HG03571 (cell line): Measurements from ENCODE around the gene PDIA4.
"Not testable (repeated sequence)": the region's sequence is repeated elsewhere in the genome, so short reads cannot be mapped to it uniquely, and the experiment has no call there.

Experiments used
- ATAC-seq: cut with Tn5 transposase; IDR thresholded peaks from one replicate; pipeline ENCODE4 v1.9.1; 2021; ENCODE audit not compliant: unreplicated experiment

PDIA4 gene

DNA sequence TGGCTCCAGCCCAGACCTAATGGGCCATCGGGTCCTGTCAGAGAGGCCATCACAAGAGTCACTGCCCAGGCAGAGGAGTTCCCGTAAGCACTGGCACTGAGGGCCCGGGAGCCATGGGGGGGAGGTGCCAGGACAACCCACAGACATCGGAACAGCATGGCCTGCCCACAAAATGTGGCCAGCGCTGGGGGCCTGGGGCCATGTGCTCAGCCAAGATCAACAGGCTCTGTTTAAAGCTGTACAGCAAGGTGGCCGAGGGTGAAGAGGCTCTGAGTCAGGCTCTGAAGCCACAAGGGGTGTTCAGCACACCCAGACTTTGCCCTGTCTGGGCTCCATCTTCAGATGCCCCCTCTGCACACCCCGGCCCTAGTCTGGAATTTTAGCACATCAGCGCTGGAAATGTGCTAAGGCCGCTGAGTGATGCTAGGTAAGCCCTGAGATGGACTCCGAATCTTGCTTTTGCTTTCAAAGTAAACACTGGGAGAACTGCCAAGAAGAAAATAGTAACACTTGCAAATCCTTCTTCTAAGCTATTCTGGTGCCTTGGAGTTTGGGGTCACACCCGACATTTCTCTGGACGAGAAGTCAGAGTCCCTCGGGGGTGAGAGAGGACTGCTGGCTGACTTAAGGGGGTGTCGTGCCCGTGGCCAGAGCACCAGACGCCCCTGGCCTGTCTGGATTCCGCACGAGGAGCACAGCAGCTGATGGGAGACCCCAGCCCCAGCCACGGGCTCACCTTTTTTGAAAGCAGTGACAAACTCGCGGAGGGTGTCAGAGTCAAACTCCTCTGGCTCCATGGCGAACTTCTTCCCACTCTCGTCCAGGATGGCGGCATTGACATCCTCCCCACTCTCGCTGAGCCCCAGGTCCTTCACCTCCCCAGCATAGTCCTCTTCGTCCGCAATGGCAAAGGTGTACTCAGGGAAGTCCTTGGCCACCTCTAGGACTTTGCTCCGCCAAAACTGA is 23.6 kb downstream of the PDIA4 start:
- no peak for ATAC-seq

DNA sequence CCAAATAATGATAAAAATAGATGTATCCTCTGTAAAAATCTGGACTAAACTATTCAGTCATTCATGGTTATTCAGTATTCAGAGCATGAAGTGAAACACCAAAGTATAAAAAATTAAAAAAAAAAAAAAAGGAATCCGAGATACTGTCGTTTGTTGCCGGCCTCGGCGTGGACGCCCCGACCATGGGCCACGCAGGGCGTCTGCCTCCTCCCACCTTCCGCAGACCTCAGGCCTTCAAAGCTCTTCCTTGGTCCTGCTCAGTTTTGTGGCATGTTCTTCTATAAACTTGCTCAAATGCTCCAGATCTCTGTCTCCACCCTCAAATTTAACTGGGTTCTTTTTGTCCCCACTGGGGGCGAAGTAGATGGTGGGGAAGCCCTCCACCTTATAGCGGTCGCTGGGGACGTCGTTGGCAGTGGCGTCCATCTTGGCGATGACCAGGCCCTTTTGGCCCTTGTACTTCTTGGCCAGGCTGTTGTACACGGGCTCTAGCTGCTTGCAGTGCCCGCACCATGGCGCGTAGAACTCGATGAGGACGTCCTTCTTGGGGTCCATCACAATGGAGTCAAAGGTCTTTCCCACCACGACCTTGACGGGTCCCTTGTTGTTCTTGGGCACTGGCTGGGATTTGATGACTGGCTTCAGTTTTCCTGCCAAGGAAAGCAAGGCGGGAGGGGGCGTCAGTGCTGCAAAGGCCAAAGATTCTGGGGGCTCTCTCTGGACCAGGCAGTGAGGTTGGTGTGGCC is 24.6 kb downstream of the PDIA4 start:
- no peak for ATAC-seq

DNA sequence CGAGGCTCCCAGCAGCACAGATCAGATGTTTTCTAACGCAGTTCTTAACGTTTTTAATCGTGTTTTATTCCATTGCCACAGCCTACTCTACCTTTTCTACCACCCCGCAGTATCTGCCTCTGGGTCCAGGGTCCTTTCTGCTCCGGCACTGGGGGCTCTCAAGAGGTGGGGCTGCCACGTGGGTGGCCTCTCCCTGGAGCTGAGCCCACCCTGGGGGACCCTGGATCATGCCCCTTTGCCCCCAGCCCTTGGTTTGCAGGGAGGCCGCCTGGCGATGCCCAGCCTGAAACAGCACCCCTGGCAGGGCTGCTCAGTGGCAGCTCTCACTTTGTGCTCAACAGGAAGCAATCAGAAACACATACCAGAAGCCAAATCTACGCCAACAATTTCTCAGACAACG is 25.3 kb downstream of the PDIA4 start:
- ATAC-seq, result no peak

DNA sequence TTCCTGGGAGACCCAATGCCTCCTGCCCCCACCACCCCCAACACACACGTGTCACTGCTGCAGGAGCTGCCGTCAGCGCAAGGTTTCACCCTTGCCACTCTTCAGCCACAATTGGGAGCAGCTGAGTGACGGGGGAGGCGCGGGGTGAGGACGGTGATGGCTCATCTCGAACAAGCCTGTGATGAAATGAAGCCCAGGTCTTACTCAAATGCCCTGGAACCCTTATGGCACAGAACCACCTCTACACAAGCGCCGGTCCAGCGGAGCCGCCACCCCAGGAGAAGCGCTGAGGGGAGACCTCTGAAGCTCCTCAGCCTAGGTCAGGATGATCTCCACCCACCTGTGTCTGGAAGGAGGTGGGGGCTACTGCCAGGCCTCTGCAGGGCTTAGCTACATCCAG is 25.7 kb downstream of the PDIA4 start:
- ATAC-seq, result no peak

DNA sequence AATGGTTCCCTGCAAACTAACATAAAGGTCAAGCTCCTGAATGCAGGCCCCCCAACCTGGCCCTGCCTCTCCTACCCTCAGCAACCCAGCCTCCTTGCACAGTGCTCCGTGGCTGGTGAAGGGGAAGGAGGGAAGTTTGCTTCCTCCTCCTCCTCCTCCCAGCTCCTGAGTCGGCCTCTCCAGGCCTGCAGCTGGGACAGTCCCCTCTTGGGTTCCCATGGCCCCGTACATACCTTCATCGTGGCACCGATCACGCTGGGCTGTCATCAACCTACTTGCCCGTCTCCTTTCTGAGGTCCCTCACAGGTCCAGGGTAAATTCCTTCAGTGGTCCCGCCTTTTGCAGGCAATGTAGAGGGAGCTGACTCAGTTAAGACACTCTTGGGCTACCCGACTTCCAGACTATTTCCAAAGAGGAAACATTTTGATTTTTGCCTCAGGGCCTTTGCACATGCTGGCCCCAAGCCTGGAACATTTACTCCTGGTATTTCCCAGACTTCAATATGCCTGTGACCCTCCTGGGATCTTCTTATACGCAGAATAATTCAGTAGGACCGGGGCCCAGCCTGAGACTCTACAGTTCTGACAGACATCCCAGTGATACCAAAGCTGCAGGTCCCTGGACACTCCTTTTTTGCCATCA is 26.8 kb downstream of the PDIA4 start:
- no peak for ATAC-seq

DNA sequence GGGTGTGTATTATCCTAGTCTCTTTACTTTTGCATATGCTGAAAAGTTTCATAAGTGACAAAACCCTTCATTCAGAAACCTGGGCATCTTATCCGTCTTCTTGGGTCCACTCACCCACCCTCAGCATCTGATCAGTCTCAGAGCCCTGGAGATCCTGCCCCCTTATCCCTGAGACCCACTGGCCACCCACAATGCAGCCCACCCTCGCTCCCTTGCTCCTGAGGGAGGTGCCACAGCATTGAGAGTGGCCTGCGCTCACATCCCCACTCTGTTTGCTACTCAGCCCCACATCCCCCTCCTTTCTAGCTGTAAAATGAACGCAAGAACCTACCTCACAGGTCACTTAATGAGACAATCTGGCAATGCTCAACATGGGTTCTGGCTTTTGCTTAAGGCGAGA is 27.3 kb downstream of the PDIA4 start:
- no peak for ATAC-seq

DNA sequence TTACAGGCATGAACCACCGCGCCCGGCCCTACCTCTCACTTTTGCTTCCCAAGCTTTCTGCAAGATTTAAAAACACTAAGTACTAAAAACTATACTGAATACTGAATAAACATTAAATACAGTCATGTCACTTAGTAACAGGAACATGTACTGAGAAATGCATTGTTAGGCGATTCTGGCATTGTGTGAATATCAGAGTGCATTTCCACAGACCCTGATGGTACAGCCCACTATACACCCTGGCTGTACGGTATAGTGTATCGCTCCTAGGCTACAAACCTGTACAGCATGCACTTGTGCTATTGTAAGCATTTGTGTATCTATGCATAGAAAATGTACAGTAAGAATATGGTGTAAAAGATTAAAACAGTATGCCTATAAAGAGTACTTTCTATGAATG is 29.1 kb downstream of the PDIA4 start:
- ATAC-seq, result no peak

DNA sequence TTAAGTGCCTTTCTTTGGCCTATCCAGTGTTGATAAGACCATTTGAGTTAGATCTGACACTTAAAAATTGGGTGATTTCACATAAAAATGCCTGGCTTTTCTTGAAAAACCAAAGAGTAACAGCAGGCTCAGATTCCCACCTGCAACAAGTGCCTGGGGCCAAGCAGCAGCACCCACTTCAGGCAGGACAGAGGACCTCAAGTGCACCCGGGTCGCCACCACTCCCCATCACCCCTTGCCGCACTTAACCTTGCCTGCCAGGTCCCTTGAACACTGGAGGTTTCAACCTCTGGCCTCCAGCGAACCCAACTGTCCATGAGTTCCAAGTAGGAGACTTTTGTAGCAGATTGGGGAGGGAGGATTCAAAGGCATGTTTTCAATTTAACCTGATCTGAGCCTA is 30.8 kb downstream of the PDIA4 start:
- no peak for ATAC-seq

DNA sequence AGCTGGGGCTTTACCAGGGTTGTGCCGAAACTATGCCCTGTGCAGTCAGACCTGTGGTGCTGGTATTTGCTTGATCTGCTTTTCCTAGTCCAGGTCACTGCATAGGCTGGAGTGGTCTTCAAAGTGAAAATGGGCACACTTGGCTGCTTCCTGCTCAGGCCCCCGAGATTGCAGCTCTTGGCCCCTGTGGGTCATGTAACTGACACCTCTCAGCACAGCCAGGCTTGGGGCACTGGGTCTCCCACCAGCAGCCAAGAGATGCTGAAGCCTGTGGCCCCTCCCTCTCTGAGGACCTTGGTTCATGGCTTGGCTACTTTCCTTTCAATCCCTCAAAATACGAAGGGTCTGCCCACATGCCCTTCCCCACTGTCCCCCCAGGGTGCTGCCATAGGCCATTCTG is 33.7 kb downstream of the PDIA4 start:
- ATAC-seq, result no peak

DNA sequence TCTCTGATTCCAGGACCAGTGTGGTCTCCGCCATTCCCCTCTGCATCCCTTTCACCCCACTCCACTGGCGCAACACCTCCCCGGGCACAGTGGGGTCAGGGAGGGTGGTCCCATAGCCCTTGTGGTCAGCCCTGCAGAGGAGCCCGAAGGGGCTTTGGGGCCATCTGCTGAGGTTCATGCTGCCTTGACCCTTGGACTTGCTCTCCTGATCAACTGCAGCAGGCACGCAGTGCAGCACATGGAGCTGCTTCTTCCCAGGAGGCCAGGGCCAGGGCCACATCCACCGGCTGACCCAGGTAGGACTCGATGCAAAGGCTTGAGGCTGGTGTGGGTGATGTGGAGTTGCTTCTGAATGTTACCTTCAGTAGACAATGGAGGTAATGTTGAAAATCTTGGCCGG is 35.1 kb downstream of the PDIA4 start:
- ATAC-seq, result no peak

DNA sequence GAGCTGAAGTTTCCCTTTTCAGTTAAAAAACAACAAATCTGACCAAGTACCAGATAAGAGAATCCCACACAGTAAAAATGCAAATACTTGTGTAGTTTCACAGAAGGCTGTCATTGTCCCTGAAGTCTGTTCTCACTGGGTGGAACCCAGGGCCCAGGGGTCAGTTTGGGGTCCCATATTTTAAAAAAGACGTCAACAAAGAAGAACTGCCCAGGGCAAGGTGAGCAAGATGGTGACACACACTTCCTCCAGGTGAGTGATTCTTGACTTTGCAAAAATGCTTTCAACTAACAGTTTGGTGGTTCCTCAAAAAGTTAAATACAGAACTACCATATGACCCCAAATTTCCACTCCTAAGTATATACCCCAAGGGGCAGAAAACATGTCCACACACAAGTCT is 36.8 kb downstream of the PDIA4 start:
- ATAC-seq, result no peak

DNA sequence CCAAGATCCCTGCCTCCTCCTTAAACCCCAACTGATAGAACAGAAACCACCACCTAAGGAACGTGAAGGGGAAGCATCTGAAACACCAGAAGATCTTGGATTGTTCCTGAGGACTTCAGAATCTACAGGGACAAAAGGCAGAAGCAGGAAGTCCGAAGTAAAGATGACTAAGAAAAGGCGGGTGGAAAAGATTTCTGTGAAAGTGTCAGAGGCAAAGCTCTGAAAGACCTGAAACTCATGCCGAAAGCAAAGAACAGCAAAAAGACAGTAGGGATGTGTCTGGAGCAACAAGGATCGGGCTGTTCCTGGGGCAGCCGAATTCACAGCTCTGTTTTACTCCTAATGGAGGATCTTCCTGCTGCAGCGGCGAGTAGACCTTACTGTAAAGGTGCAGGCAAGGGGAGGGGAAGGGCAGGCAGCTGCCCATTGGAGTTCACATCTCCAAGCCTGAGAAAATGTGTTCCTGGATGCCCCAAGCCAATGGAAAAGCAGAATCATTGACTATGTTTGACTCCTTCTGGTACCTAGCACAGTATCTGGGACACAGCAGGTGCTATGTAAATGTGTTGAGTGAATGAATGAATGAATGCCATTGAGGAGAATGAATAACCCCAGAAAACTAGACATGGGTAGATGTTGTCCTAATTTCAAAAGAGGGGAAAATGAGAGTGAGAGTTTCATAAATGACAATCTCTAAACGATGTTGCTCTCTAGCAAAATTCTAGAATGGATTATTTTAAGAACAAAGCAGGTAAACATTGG is 40.4 kb downstream of the PDIA4 start:
- no peak for ATAC-seq

DNA sequence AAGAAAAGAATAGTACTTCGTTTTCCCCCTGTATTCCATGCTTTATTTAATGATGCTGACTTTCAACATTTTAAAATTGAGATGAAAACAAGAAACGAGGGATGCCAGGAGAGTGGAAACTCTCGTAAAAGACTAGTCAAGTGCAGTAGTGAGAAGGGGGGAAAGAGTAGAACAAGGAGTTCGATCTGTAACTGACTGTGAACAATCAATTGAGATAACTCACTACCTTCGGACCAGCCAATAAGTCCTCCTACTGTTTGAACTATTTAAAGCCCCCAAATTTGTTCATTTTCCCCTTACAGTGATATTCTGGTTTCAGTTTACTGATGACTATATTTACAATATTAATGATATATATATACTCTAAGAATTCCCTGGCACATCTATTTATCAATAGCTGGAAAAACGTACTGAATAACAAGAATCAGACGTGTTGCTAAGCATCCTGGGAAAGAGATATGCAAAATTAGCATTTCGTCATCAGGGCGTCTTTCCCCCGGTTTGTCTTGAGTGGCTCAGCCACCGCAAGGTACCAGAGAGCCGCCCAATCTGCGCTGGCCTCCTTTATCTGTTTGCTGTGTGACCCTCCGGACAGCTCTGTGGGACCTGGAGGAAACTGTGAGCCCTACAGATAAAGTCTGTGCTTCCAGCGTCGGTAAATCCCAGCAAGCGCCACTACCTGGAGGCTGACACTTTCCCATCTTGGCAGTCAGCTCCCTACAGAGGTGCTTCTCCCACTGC is 41.1 kb downstream of the PDIA4 start:
- ATAC-seq, result peak; percentile 92

DNA sequence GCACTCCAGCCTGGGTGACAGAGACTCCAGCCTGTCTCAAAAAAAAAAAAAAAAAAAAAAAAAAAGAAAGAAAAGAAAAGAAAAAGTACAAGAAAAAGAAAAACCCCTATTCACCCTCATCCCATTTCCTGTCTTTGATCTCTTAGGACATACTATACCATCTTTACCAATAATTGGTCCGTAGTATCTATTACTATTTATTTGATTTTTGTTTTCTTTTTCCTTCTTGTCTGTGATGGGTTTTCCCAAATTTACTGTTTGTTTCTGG is 41.6 kb downstream of the PDIA4 start:
- ATAC-seq, result no peak

DNA sequence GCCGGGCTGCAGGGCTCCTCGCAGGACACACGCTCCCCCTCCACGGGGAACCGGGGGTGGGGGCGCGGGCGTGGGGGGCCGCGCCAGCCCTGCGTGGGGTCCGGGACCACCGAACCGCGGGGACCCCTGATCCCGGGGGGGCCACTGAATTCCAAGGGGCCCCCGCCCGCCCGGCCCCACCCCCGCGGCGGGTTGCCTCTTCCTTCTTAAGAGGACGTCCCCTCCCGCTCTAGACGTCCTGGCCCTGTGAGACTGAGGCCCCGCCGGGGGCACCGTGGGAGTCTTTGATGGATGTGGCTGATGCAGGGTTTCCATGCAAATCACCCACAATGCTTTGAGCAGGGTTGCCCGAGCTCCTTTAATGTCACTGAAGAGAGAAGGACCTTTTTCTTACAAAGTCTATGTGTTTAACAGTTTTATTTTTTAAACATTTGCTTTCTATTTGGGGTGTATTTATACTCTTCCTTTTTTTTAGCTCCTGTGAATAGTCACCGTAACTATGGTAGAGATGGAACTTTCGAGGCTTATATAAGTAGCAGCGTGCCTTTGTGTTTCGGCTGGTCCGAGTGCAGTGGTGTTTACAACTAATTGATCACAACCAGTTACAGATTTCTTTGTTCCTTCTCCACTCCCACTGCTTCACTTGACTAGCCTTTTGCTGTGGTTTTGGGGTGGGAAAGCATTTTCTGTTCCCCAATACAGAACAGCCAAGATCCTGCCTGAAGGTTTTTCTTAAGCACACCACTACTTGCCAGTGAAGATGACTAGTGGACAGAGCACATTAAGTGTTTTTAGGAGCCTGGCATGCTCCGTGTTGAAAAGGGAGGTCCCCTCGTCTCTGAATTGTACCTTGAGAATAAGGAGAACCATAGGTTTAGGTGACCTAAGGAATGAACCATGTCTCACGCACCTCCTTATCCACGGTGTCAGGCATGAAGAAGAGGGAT is 44.8 kb downstream of the PDIA4 start:
- peak; percentile 66 for ATAC-seq

DNA sequence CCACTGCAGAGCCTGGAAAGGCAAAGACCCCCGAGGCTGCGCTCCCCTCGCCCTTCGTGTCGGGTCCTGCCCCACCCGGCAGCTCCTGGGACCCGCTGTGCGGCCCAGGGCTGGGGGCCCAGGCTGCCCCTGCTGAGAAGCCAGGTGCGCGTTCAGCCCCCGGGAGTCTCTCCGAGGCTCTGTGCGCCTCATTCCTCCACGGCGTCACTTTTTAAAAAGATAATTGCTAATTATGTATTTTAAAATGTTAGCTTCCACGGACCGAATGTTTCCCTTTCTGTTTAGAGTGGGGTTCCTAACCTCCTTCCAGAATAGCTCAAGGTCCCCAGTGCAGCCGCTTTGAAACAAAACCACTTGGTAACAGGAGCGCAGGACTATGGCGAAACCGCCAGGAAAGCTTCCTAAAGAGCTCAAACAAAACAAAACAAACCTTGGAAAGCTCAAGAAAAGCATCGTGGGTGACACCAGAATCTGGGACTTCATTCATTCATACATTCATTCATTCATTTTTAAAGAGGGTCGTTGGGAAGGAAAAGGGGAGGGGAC is 45.6 kb downstream of the PDIA4 start:
- ATAC-seq, result no peak

DNA sequence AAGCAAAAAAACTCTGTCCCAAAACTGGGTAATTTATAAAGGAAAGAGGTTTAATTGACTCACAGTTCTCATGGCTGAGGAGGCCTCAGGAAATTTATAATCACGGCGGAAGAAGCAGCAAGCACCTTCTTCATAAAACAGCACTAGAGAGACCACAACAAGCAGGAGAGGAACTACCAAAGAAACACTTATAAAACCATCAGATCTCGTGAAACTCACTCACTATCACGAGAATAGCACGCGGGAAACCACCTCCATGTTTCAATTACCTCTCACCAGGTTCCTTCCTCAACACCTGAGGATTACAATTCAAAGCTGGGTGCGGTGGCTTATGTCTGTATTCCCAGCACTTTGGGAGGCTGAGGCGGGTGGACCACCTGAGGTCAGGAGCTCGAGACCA is 48.5 kb downstream of the PDIA4 start:
- no peak for ATAC-seq

DNA sequence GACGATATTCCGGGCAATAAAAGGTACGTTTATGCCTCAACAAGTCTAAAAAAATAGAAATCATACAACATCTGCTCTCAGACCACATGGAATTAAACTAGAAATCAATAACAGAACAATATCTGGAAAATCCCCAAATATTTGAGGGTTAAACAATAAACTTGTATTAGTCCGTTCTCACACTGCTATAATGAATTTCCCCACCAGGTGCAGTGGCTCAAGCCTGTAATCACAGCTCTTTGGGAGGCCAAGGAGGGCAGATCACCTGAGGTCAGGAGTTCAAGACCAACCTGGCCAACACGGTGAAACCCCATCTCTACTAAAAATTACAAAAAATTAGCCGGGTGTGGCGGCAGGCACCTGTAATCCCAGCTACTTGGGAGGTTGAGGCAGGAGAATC is 49.2 kb downstream of the PDIA4 start:
- ATAC-seq, result not testable (repeated sequence)

DNA sequence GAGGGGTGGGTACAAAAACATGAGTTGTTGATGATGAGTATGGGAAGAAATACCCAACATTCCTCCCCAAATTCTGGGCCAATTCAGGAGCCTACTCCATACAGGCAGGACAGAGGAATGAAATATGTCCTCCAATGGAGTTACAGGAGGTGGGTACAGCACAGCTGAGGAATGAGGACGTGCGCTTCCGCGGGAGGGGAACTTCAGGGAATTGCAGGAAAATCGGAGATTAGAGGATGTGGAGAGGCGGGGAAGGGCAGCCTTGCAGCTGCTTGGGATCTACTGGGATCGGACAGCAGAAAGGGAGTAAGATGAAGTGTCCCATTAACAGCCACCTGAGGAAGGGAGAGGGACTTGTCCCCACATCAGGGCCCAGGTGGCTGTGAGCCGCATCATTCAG is 50.2 kb downstream of the PDIA4 start:
- no peak for ATAC-seq
